HepG2 (cell line): ENCODE data around the gene RHOV. TPM values are rescaled to one million over a fixed set of nuclear protein-coding genes. Genes with fewer than 3 reads are reported as not detected.
A peak's percentile ranks its signal among the peaks of the same experiment; 100 is the strongest.

Source experiments
- CBX2 ChIP-seq, 2 experiments: fragments of 200-600 bp in 1 of 2; sonication (generic); formaldehyde crosslinking in 1 of 2; IDR thresholded peaks; 2 replicates each; pipeline versions ENCODE4 v1.7.0 to v1.8.1; 2018 to 2022; ENCODE audit warnings: low read depth in 2 of 2, low read length in 1 of 2, mild to moderate bottlenecking in 1 of 2, missing genetic modification reagents in 1 of 2
- CEBPB ChIP-seq: IDR thresholded peaks from 2 replicates; pipeline ENCODE4 v1.6.1; 2011; ENCODE audit warnings: low read depth, low read length, improper control_type of control experiment, borderline replicate concordance
- ERF ChIP-seq: IDR thresholded peaks from 2 replicates; pipeline ENCODE4 v1.6.1; 2018; ENCODE audit warnings: missing biosample characterization, missing genetic modification reagents
- KLF15 ChIP-seq: sonication (generic); formaldehyde crosslinking; IDR thresholded peaks from 2 replicates; pipeline ENCODE4 v1.8.1; 2023; ENCODE audit warnings: borderline replicate concordance, mild to moderate bottlenecking, inconsistent platforms, missing genetic modification reagents, mixed read lengths
- MYPOP ChIP-seq: sonication (generic); formaldehyde crosslinking; IDR thresholded peaks from 2 replicates; pipeline ENCODE4 v1.8.1; 2023; ENCODE audit warnings: mild to moderate bottlenecking, moderate library complexity, missing genetic modification reagents
- RXRB ChIP-seq: IDR thresholded peaks from 2 replicates; pipeline ENCODE4 v1.6.1; 2016; ENCODE audit warnings: borderline replicate concordance, missing genetic modification reagents, missing compliant biosample characterization
- THAP7 ChIP-seq: sonication (generic); formaldehyde crosslinking; IDR thresholded peaks from 2 replicates; pipeline ENCODE4 v1.8.1; 2023; ENCODE audit warnings: mild to moderate bottlenecking, missing genetic modification reagents
- THAP9 ChIP-seq: sonication (generic); formaldehyde crosslinking; IDR thresholded peaks from 2 replicates; pipeline ENCODE4; 2020; ENCODE audit warnings: missing genetic modification reagents, mild to moderate bottlenecking, borderline replicate concordance
- U2AF2 ChIP-seq: fragments of 200-400 bp; formaldehyde crosslinking; IDR thresholded peaks from 2 replicates; pipeline ENCODE4 v1.6.1; 2017; ENCODE audit warnings: low read depth, mild to moderate bottlenecking, low read length
- ZBTB8A ChIP-seq: sonication (generic); formaldehyde crosslinking; IDR thresholded peaks from 2 replicates; pipeline ENCODE4 v1.4.0; 2020; ENCODE audit warnings: mild to moderate bottlenecking, low read depth, missing genetic modification reagents, borderline replicate concordance
- ZNF318 ChIP-seq: sonication (generic); formaldehyde crosslinking; IDR thresholded peaks from 2 replicates; pipeline ENCODE4 v1.4.0; 2020; ENCODE audit warnings: mild to moderate bottlenecking, missing genetic modification reagents
- ZNF547 ChIP-seq: sonication (generic); formaldehyde crosslinking; IDR thresholded peaks from 2 replicates; pipeline ENCODE4 v1.5.1; 2020; ENCODE audit warnings: mild to moderate bottlenecking, missing genetic modification reagents
- ZNF746 ChIP-seq: sonication (generic); formaldehyde crosslinking; IDR thresholded peaks from 2 replicates; pipeline ENCODE4 v1.8.0; 2022; ENCODE audit warnings: mild to moderate bottlenecking, missing genetic modification reagents
- ZNF83 ChIP-seq: sonication (generic); formaldehyde crosslinking; IDR thresholded peaks from 2 replicates; pipeline ENCODE4 v1.4.0; 2020; ENCODE audit warnings: missing genetic modification reagents, mild to moderate bottlenecking, borderline replicate concordance
- polyA plus RNA-seq, 8 experiments: library from polyadenylated mRNA; depleted of rRNA in 3 of 8; stranded (reverse) in 7 of 8; unstranded in 1 of 8; fragments of >200 nt; fragmentation: Illumina TruSeq in 4 of 8; extraction: Trizol in 4 of 8; gene quantifications; 2 replicates each; pipeline versions ENCODE4 v1.2.1 to v1.2.3, GENCODE V29; 2011 to 2016; ENCODE audit warnings: low read depth in 4 of 8, missing spikeins in 1 of 8, mixed read lengths in 1 of 8; ENCODE audit not compliant: insufficient read depth in 1 of 8
- total RNA-seq, 5 experiments: library from RNA; depleted of rRNA; stranded (reverse); fragments of >200 nt; fragmentation: Illumina TruSeq; extraction: Trizol; gene quantifications; 2 replicates each; pipeline ENCODE4 v1.2.3, GENCODE V29; 2016; ENCODE audit warnings: low read depth in 1 of 5

The RHOV gene
- total and polyA plus RNA-seq, 2 of the 13 experiments (the other 11 are each of a cell fraction or from before 2014, with no cell fraction given), result 0.17 to 0.18 TPM

GRCh38 chr15:40857601-40858341 is 16.3 kb downstream of the RHOV start (continued):
- no peak for TF ChIP-seq ZNF547
- no peak for TF ChIP-seq MYPOP
- TF ChIP-seq ERF (CRISPR knock-in tag), result no peak
- TF ChIP-seq CBX2 (IDR thresholded peaks at IDR 0.05; ENCODE audit: low read depth, low read length), result no peak
- TF ChIP-seq CBX2 (CRISPR knock-in tag; IDR thresholded peaks at IDR 0.05; ENCODE audit: low read depth), result no peak
- 0 out of 2 replicates have a peak, but pooled peaks have one; percentile 29 for TF ChIP-seq THAP9 (CRISPR knock-in tag)
- no peak for TF ChIP-seq THAP7 (CRISPR knock-in tag)
- no peak for TF ChIP-seq U2AF2
- TF ChIP-seq ZNF318, result 0 out of 2 replicates have a peak, but pooled peaks have one; percentile 14
- no peak for TF ChIP-seq ZBTB8A (CRISPR knock-in tag)
- TF ChIP-seq CEBPB, result no peak
- no peak for TF ChIP-seq KLF15 (CRISPR knock-in tag)
- TF ChIP-seq RXRB, result peak; percentile 30; the same call in 1 of the 2 replicates
- TF ChIP-seq ZNF746 (CRISPR knock-in tag), result no peak
- no peak for TF ChIP-seq ZNF83
